Globus pallidus (tissue), 1 donor: ENCODE measurements around the gene TMEM135.
"Not testable (repeated sequence)": the region's sequence is repeated elsewhere in the genome, so short reads cannot be mapped to it uniquely, and the experiment has no call there.

ENCODE experiments used
- DNase-seq: peaks from one replicate; pipeline ENCODE4 v3.0.0-alpha.2; 2015; ENCODE audit warnings: low spot score

Gene TMEM135

DNA sequence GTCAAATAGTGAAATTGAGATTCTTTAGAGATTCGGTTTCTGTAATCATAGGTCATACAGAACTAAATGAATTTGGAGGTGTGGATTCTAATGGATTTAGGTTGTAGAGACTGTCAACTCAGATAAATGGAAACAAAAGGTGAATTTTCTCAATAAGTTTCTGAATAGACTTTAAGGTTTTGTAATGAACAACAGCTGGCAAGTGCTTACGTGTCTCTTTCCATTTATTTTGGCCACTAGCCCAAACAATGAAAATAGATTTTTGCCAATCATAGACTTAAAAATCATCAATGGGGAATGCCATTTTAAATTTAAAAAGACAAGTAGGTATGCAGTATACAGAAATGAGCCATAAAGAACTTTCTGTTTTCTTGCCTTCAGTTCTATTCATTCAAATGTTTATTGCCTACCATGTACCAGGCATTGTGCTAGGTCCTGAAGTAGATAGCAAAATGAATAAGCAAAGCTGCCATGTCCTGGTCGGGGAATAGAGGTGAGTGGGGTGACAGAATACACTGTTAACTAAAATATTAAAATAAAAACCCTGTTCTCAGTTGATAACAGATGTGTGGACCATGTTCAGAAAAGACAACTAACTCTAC, 16.9 kb upstream of the TMEM135 start:
- no peak for DNase-seq

DNA sequence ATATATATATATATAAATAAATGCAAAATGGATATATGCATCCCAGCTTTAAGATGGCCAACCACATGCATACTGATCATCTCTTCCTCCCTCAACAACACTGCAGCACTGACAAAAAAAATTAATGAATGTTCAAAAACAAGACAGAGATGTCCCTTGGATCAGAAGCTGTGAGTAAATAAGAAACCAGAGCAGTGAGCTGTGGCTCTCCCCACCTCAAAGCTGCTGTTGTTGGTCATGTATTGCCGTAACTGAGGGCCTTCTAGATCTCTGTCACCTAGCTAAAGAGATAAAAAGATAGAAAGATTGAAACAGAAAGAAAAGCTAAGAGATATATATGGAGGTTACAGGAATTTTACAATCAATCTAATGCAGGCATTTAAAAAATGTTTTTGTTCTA, 15.5 kb upstream of the TMEM135 start:
- no peak for DNase-seq

DNA sequence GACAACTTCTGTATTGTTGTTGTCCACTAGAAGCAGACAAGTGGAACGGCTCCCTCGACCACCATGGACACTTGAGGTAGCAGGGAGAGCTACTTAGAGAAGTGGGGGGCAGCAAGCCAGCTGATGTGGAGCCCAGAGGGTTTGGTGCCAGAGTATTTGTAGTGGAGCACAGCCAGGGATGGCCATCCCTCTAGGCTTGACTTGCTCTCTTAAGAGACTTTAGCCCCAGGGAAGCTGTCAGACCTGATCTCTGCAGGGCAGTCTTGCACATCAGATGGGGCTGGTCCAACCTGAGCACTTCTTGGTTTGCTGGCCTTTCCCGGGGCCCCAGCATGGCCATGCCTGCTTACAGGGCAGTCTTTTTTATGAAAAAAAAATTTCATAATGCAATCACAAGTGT, 15.0 kb upstream of the TMEM135 start:
- DNase-seq, result no peak

DNA sequence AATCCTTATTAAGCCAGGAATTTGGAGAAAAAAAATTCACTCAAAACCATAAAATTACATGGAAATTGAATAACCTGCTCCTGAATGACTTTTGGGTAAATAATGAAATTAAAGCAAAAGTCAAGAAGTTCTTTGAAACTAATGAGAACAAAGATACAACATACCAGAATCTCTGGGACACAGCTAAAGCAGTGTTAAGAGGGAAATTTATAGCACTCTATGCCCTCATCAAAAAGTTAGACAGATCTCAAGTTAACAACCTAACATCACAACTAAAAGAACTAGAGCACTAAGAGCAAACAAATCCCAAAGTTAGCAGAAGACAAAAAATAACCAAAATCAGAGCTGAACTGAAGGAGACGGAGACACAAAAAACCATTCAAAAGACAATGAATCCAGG, 11.3 kb upstream of the TMEM135 start:
- not testable (repeated sequence) for DNase-seq

DNA sequence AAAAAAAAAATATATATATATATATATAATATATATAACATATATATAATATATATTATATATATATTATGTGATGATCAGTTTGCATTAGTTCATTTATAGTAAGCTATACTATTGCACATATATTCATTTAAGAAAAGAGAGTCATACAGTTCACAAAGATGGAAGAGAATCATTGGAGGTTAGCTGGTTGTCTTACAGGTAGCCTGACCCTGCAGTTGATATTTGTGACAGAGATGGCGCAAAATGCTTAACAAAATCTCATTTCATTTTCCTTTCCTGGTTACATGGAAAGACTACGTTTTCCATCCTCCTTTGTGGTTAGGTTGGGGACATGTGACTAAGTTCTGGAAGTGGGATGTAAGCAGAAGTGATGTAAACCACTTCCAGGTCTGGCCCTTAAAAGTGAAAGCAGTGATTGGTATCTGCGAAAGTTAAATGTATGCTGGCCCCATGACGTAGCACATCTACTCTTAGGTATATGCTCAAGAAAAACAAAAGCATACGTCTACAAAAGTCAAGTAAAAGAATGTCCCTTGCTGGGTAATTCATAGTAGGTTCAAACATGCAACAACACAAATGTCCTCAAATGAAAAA, 7.2 kb upstream of the TMEM135 start:
- DNase-seq, result no peak

DNA sequence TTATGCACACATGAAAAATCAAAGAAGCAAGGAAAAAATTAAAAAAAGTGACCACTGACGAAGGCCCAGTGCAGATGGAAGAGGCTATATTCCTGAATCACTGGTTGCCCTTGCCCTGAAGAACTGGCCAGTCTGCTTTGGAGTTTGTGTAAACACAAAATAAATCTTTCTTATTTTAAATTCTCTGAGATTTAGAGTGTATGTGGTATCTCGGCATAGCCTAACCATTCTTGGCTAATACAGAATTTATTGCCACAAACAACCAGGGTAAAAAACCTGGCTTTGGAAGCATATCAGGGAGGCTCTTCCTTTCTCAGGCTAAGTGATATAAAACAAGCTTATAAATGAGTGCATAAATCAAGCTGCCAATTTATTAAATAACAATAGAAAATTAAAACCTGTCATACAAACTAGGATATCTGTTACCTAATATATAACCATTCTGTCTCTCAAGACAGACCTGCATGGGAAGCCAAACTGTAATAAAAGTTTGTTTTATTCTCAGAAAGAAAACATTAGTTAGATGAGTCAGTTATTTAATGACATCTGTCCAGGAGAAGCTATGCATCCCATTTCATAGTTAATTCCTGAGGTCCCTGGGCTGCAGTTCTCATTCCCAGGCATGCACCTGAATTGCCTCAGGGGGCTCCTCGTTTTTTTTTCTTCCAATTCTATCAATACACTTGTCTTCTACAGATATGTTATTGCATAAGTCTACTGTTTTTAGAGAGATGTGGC, 6.1 kb upstream of the TMEM135 start:
- DNase-seq, result no peak

DNA sequence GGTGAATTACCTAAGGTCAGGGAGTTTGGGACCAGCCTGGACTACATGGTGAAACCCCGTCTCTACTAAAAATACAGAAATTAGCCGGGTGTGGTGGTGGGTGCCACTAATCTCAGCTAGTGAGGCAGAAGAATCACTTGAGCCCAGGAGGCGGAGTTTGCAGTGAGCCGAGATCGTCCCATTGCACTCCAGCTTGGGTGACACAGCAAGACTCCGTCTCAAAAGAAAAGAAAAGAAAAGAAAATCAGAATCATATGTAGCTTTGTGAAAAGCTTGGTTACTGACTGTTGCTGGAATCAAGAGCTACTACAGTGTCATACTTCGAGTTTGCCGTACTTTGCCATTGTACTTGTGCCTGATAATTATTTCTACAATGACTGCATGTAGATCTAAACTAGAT, 4.2 kb upstream of the TMEM135 start:
- DNase-seq, result no peak

DNA sequence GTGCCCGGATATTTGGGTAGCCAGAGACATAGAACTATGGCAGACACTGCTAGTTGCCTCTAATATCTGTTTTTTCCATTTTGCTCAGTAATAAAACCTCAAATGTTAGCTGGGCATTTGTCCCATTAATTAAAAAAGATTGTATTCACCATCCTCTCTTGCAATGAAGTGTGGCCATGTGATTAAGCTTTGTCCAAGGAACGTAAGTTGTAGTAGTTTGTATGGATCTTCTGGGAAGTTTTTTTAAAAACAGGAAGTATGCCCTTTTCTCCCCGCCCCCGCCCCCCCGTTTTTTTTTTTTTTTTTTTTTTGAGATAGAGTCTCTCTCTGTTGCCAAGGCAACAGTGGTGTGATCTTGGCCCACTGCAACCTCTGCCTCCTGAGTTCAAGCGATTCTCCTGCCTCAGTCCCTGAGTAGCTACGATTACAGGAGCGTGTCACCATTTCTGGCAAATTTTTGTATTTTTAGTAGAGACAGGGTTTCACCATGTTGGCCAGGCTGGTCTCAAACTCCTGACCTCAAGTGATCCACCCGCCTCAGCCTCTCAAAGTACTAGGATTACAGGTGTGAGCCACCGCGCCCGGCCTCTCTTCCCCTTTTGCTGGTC, 1.7 kb upstream of the TMEM135 start:
- DNase-seq, result no peak

DNA sequence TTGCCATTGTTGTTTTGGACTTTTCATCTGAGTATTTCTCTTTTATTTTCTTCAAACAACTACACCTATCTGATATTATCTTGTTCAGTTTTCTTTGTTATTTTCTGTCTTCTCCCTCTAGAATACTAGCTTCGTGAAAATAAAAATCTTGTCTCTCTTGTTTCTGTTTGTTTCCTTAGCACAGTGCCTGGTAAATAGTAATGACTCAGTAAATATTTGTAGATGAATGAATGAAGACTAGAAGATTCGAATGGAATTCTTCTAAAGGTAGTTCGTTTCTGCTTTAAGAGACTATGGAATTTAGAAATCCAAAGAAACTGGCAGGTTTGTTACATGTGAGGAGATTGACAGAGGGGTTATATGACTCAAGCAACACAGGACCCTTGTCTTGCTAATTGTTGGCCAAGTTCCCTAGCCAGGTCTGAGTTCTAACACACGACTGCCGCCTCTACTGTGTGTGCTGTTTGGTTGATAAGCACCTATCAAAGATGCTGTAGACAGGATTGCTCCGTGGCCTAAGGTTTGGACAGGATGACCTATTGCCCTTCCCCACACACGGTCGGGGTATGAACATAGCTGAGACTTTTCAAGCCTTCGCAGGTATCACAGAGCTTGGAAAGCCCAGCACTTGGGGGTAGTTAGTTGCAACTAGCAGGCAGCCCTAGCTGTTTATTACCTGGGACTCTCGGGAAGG, 831 bp upstream of the TMEM135 start:
- DNase-seq, result no peak

DNA sequence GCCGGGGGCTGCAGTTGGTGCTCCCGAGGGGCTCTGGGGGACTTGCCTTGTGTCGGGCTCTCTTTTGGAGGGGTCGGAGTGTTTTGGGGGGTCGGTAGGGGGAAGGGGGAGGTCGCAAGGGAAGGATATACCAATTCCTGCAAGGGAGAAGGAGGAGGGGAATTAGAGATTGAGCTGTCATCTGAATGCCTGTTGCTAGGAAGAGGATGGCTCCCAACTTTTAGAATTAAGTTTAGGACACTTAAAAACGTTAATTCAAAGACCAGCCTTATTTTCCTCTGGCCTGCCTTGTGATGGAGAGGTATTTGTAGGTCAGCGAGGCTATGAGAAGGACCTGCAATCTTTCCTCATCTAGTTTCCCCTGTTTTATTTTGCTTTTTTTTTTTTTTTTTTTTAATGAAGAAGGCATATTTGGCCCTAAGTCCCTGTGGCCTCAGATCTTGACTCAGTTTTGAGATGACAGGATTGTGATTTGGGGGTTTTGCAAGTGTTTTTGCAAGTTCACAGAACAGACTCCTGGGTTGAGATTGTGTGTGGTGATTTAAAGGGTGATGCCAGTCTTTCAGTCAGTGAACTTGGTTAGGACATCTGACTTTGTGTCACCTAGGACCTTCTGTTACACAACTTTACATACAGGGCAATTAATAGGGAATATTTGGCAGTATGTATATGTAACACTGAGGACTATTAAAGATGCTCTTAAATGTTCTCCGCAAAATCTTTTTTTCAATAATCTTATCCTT, 672 bp downstream of the TMEM135 start:
- DNase-seq, result peak; percentile 18

DNA sequence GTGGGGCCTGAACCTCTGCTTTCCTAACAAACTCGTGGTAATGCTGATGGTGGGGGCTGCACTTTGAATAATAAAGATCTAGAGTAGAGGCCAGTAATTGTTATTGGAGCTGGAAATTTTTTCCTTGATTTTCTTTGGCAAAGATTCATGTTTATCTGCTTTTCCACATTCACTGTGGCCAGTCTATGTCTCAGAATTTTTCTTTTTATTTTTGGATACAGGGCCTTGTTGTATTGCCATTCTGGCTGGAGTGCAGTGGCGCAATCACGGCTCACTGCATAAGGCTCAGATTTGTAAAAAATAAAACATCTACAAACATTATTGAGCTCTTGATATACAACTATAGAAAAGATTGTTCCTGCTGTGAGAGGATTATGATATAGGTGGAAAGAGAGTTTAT, 1.6 kb downstream of the TMEM135 start:
- DNase-seq, result no peak

DNA sequence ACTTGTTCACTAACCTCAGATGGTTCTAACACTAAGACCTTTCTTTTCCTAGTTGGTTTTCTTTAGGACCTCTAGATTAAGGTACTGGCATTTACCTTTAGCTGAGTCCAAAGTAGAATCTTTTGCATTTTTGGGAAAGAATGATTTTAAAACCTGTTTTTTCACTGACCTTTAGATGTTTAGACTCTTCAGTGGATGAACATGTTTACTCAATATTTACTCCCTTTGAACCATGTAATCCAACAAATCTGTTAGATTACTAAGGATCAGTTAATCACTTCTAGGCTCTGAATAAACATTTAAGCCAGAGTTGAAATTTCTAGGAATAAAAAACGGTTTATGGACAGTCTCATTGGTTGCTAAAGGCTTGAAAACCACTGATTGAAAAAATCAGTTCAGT, 6.2 kb downstream of the TMEM135 start:
- DNase-seq, result no peak

DNA sequence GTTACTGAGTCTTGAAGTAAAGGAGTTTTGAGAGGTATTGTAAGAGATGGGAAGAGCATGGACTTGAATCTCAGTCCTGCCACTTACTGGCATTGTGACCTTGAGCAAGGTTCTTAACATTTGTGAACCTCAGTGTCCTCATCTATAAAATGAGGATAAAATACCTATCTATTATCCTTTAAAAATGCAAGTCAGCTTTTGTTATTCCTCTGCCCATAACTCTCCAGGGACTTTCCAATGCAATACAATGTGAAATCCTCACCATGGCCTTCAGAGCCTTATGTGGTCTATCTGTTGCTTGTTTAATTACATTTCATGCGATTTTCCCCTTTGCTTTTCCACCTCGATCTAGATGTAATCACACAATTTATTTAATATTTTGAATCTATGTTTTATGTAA, 9.1 kb downstream of the TMEM135 start:
- DNase-seq, result no peak

DNA sequence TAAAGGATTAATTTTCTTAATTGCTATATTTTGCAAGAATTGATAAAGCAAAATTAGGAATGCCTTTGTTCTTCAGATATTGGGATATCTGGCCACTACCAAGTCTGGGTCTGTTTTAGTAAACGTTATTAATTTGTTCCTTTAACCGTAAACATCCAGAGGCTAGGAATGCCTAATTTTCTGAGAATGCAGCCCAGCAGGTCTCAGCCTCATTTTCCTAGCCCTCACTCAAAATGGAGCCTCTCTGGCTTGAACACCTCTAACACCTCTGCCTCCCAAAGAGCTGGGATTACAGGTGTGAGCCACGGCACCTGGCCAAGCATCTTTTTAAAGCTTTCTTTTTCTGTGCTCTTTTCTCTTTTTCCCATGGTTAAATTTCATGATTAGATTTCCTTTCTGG, 18.4 kb downstream of the TMEM135 start:
- no peak for DNase-seq

DNA sequence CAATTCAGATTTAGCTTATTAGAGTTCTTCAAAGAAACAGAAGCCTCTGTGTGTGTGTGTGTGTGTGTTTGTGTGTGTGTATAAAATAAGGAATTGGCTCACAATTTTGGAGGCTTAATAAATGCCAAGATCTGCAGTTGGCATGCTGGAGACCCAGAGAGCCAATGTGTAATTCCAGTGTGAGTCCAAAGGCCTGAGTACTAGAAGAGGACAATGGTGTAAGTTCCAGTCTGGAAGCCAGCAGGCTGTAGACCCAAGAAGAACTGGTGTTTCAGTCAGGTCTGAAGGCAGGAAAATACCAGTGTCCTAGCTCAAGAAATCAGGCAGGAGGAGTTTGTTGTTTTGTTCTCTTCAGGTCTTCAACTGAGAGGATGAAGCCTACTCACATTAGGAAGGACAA, 20.0 kb downstream of the TMEM135 start:
- DNase-seq, result no peak

DNA sequence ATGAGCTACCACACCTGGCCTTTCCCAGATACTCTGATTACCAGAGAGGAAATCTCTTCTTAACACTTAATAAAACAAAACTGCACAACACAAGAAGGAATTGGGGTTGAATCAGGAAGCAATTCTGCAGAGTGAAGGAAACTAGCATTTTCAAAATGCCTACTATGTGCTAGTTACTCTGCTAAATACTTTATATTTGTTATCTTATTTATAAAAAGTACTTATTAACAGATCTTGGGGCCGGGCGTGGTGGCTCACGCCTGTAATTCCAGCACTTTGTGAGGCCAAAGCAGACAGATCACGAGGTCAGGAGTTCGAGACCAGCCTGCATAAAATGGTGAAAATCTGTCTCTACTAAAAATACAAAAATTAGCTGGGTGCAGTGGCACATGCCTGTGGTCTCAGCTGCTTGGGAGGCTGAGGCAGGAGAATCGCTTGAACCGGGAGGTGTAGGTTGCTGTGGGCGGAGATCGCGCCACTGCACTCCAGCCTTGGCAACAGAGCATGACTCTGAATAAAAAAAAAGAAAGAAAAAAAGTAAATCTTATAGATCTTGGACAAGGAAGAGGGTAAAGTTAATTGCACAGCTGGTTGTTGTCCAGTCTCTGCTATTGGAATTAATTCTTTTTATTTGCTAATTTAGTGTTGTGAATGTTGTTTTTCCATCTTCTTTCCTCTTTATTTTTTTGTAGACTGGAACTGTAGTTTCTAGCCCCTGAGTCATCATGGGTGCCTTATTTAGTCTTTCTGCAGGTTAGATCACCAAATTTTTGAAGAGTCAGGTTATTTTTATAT, 22.1 kb downstream of the TMEM135 start:
- no peak for DNase-seq

DNA sequence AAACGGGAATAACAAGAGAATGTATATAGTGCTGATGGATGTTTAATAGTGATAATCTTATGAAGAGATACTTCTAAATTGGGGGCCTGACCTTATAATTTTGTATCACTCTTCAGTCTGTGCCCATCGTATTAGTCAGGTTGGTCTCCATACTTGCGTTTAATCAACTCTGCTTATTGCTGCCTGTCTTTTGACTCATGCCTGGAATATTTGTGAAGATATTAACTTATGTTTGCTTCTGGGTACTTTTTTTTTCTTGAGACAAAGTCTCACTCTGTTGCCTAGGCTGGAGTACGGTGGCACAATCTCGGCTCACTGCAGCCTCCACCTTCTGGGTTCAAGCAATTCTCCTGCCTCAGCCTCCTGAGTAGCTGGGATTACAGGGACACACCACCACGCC, 24.0 kb downstream of the TMEM135 start:
- no peak for DNase-seq

DNA sequence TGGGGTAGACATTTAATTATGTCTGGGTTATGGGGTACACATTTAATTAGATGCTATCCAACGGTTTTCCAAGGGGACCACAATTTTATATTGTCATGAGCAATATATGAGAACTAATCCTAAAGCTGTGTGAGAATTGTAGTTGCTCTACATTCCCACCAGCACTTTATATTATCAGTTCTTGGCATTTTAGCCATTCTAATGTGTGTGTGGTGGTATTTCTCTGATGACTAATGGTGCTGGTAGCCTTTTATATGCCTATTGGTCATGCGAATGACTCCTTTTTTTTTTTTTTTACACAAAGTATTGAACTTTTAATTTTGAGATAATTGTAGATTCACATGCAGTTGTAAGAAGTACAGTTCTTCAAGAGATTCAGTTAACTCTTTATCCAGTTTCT, 26.2 kb downstream of the TMEM135 start:
- DNase-seq, result no peak

DNA sequence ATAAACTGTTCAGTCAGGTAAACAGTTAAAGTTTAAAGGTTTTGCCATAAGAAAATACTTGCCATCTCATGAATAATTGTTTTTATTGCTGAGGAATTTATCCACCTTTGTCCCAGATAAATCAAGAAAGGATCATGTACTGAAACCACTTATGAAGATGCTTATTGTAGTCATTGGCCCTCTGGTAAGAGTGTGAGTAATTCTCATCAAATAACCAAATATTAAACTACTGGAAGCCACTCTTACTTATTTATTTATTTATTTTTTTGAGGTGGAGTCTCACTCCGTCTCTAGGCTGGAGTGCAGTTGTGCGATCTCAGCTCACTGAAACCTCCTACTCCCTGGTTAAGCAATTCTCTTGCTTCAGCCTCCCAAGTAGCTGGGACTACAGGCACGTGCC, 35.1 kb downstream of the TMEM135 start:
- DNase-seq, result no peak

DNA sequence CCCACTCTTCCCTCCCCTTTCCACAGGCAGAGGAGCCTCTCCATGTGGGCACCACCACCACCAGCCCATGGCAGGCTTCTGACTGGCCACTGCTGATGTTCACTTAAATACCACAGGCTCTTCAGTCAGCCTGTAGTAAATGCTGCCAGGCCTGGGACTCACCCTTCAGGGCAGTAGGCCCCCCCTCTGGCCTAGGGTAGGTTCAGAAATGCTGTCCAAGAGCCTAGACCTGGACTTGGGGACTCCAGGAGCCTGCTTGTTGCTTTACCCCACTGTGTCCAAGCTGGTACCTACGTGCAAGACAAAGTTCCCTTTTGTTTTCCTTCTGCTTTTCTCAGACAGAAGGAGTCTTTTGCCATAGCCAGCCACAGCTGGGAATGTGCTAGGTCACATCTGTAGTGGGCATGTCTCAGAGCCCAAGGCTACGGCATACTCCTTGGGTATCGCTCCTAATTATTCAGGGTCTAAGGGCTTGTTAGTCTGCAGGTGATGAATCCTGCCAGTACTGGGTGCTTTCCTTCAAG, 38.6 kb downstream of the TMEM135 start:
- DNase-seq, result no peak

DNA sequence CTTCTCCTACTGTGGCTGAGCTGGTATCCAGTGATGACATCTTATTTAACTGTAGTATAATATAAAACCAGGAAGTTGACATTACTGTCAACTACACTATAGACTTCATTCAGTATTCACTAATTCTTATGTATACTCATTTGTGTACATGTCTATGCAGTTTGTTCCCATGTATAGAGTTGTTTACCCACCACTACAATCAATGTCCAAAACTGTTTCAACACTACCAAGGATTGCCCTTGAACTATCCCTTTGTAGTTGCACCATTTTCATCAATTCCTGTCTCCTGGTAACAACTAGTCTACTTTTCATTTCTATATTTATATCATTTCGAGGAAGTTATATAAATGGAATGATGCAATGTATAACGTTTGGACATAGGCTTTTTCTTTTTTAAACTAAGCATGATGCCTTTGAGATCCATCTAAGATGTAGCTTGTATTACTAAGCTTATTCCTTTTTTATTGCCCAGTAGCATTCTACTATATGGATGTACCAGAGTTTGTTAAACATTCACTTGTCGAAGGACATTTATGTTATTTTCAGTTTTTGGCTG, 39.2 kb downstream of the TMEM135 start:
- no peak for DNase-seq
